OCI-LY1 (cell line): ENCODE data around the gene C9orf43.
"Not testable (repeated sequence)": the region's sequence is repeated elsewhere in the genome, so short reads cannot be mapped to it uniquely, and the experiment has no call there.

ENCODE experiments used
- H2AFZ ChIP-seq: fragments of 200-600 bp; sonication (generic), shearing (Covaris generic); 2 replicates; pipeline ENCODE4 v1.6.0; 2014; ENCODE audit warnings: antibody characterized with exemption, mild to moderate bottlenecking, low read length
- H3F3A ChIP-seq: fragments of 200-600 bp; sonication (generic), shearing (Covaris generic); 2 replicates; pipeline ENCODE4 v1.6.0; 2014; ENCODE audit warnings: mild to moderate bottlenecking, antibody characterized with exemption, low read length, moderate library complexity; ENCODE audit not compliant: insufficient read depth
- H3K27ac ChIP-seq: fragments of 200-600 bp; sonication (generic); 2 replicates; pipeline ENCODE4 v1.5.1; 2014; ENCODE audit warnings: low read length, mixed run types, mild to moderate bottlenecking, low read depth; ENCODE audit not compliant: poor library complexity, severe bottlenecking
- H3K27me3 ChIP-seq: fragments of 200-600 bp; sonication (generic); 2 replicates; pipeline ENCODE4 v1.6.0; 2014; ENCODE audit warnings: antibody characterized with exemption, mild to moderate bottlenecking, low read length, moderate library complexity; ENCODE audit not compliant: insufficient read depth
- H3K36me3 ChIP-seq: fragments of 200-600 bp; sonication (generic); 2 replicates; pipeline ENCODE4 v1.6.1; 2014; ENCODE audit warnings: mild to moderate bottlenecking, antibody characterized with exemption, low read length, moderate library complexity, mixed read lengths; ENCODE audit not compliant: insufficient read depth
- H3K4me1 ChIP-seq: fragments of 200-600 bp; sonication (generic); 2 replicates; pipeline ENCODE4 v1.5.1; 2014; ENCODE audit warnings: mild to moderate bottlenecking, low read length, moderate library complexity; ENCODE audit not compliant: insufficient read depth, severe bottlenecking
- H3K4me2 ChIP-seq: fragments of 200-600 bp; sonication (generic), shearing (Covaris generic); 2 replicates; pipeline ENCODE4 v1.6.1; 2014; ENCODE audit warnings: low read length
- H3K4me3 ChIP-seq: fragments of 200-600 bp; sonication (generic); 2 replicates; pipeline ENCODE4 v1.5.1; 2014; ENCODE audit warnings: low read length, low read depth, mild to moderate bottlenecking, mixed read lengths; ENCODE audit not compliant: poor library complexity, severe bottlenecking
- H3K79me2 ChIP-seq: fragments of 200-600 bp; shearing (Covaris generic); 2 replicates; pipeline ENCODE4 v1.6.1; 2016; ENCODE audit warnings: mixed run types, low read length, mixed read lengths; ENCODE audit not compliant: insufficient read depth
- H3K9ac ChIP-seq: fragments of 200-600 bp; sonication (generic), shearing (Covaris generic); 2 replicates; pipeline ENCODE4 v1.6.1; 2014; ENCODE audit warnings: mild to moderate bottlenecking, low read length, mixed read lengths
- H3K9me2 ChIP-seq: fragments of 200-600 bp; sonication (generic), shearing (Covaris generic); 2 replicates; pipeline ENCODE4 v1.6.1; 2014; ENCODE audit warnings: low read depth, mild to moderate bottlenecking, low read length, mixed read lengths
- H3K9me3 ChIP-seq: fragments of 200-600 bp; shearing (Covaris generic); 2 replicates; pipeline ENCODE4 v1.6.1; 2014; ENCODE audit warnings: low read length, mixed read lengths
- H4K20me1 ChIP-seq: fragments of 200-600 bp; sonication (generic), shearing (Covaris generic); 2 replicates; pipeline ENCODE4 v1.6.0; 2016; ENCODE audit warnings: mild to moderate bottlenecking, low read length; ENCODE audit not compliant: insufficient read depth
- EZH2 ChIP-seq: fragments of 200-600 bp; sonication (generic), shearing (Covaris generic); IDR thresholded peaks from 2 replicates; pipeline ENCODE4 v1.8.0; 2017; ENCODE audit warnings: borderline replicate concordance, mixed run types, mild to moderate bottlenecking, antibody characterized with exemption, low read length, moderate library complexity, mixed read lengths
- TF ChIP-seq, protein P1 (sequence below): fragments of 200-600 bp; sonication (generic), shearing (Covaris generic); IDR thresholded peaks from 2 replicates; pipeline ENCODE4 v1.5.1; 2017; ENCODE audit warnings: mild to moderate bottlenecking, antibody characterized with exemption, low read length, moderate library complexity, mixed read lengths

The C9orf43 gene

DNA sequence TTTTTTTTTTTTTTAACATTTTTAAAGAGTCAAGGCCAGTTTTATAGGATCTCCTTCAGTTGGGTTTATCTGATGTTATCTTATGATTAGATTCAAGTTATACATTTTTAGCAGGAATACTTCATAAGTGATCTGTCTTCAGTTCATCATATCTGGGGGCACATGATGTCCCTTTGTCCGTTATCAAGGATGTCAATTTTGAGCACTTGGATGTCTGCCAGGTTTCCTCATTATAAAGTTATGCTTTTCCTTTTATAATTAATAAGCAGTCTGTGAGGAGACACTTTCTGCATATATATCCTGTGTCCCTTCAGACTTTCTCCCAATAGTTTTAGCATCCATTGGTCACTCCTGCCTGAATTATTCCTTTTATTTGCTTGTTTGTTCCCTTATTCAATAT is 45.6 kb upstream of the C9orf43 start:
- Histone ChIP-seq H3K79me2 (no peaks in the 10 kb centered on the region), H3K4me1 (no peaks in the 10 kb centered on the region), H3K9ac (no peak overlapping the region)

DNA sequence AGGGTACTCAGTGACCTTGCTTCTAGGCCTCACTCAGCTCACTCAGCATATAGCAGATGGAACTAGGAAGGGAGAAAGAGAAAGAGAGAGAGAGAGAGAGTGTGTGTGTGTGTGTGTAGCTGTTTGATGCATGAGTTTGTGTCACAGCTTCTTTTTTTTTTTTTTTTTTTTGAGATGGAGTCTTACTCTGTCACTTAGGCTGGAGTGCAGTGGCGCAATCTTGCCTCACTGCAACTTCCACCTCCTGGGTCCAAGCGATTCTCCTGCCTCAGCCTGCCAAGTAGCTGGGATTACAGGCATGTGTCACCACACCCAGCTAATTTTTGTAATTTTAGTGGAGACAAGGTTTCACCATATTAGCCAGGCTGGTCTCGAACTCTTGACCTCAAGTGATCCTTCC is 44.9 kb upstream of the C9orf43 start:
- H3K79me2 ChIP-seq: not testable (repeated sequence)

More for the DNA sequence above, 45.6 kb upstream of the C9orf43 start:
- Histone ChIP-seq H2AFZ (no peak overlapping the region), H3F3A (no peaks in the 10 kb centered on the region), H4K20me1 (no peaks in the 10 kb centered on the region), H3K4me2 (no peak overlapping the region), H3K9me3 (no peaks in the 10 kb centered on the region), H3K4me3 (no peak overlapping the region), H3K27me3 (no peaks in the 10 kb centered on the region), H3K36me3 (peaks cover 9% of the 10 kb centered on the region; the same call in 1 of the 2 replicates), H3K27ac (no peak overlapping the region), H3K9me2 (no peaks in the 10 kb centered on the region)
- TF ChIP-seq, protein P1, sequence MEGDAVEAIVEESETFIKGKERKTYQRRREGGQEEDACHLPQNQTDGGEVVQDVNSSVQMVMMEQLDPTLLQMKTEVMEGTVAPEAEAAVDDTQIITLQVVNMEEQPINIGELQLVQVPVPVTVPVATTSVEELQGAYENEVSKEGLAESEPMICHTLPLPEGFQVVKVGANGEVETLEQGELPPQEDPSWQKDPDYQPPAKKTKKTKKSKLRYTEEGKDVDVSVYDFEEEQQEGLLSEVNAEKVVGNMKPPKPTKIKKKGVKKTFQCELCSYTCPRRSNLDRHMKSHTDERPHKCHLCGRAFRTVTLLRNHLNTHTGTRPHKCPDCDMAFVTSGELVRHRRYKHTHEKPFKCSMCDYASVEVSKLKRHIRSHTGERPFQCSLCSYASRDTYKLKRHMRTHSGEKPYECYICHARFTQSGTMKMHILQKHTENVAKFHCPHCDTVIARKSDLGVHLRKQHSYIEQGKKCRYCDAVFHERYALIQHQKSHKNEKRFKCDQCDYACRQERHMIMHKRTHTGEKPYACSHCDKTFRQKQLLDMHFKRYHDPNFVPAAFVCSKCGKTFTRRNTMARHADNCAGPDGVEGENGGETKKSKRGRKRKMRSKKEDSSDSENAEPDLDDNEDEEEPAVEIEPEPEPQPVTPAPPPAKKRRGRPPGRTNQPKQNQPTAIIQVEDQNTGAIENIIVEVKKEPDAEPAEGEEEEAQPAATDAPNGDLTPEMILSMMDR: no peak
- TF ChIP-seq EZH2: no peak

DNA sequence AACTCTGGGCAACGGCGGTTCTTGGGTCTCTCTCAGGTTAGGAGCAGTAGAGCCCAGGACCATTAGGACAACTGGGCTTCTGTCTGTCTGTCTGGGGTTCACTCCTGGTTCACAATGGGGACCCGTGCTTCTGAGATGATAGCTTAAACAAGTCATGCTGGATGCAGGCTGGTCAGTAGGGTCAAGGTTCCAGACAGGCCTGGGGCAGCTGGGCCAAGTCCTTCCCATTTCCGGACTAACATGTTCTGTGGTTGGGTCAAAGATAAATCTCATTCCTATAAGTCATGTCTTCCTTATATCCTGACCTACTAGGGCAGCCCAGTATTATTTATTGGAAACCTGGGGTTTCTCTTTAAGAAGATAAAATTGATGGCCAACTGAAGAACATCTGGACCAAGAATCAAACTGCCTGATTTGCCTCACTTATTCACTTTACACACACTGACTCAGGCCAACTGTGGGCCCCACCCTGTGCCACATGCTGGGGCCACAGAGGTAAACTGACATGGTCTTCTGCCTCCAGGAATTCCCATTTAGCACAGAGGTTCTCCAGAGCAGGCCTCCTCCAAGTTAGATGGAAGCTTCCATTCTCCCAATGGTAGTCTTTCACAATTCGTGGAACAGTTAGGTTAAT is 42.1 kb upstream of the C9orf43 start:
- no peak overlapping the region for H3K4me2 ChIP-seq
- H2AFZ ChIP-seq: no peak overlapping the region
- H3K4me3 ChIP-seq: no peak overlapping the region
- H3K9me3 ChIP-seq: no peaks in the 10 kb centered on the region
- no peaks in the 10 kb centered on the region for H4K20me1 ChIP-seq
- H3K4me1 ChIP-seq: no peaks in the 10 kb centered on the region
- H3K36me3 ChIP-seq: peaks cover 18% of the 10 kb centered on the region
- H3F3A ChIP-seq: no peaks in the 10 kb centered on the region
- no peaks in the 10 kb centered on the region for H3K79me2 ChIP-seq
- no peak overlapping the region for H3K27ac ChIP-seq
- H3K9me2 ChIP-seq: no peaks in the 10 kb centered on the region
- no peak for TF ChIP-seq EZH2
- TF ChIP-seq, protein P1: no peak
- no peaks in the 10 kb centered on the region for H3K27me3 ChIP-seq
- no peak overlapping the region for H3K9ac ChIP-seq

More for the DNA sequence above, 44.9 kb upstream of the C9orf43 start:
- H3K4me3 ChIP-seq, H3K4me2 ChIP-seq, H4K20me1 ChIP-seq, H3K9ac ChIP-seq, H3K9me2 ChIP-seq, H3K9me3 ChIP-seq, H3K27ac ChIP-seq, H3K4me1 ChIP-seq, H2AFZ ChIP-seq, H3F3A ChIP-seq, H3K27me3 ChIP-seq, H3K36me3 ChIP-seq: not testable (repeated sequence)
